Gastroesophageal sphincter (tissue), 3 donors: ENCODE results near the gene XNDC1N.
"Not testable (repeated sequence)": the region's sequence is repeated elsewhere in the genome, so short reads cannot be mapped to it uniquely, and the experiment has no call there.

Experiments
- CTCF ChIP-seq, 4 experiments: fragments of 200-600 bp in 2 of 4; fragments of 450-650 bp in 2 of 4; sonication (generic) in 1 of 4; IDR thresholded peaks; one replicate each; pipeline ENCODE4 v1.5.1; 2017 to 2019; ENCODE audit warnings: antibody characterized with exemption in 4 of 4, mild to moderate bottlenecking in 2 of 4, moderate library complexity in 2 of 4
- POLR2A ChIP-seq, 2 donors: fragments of 450-650 bp; IDR thresholded peaks; one replicate each; pipeline ENCODE4 v1.6.1; 2017; ENCODE audit warnings: antibody characterized with exemption in 2 of 2, mild to moderate bottlenecking in 2 of 2, moderate library complexity in 1 of 2
- POLR2AphosphoS5 ChIP-seq: sonication (generic); formaldehyde crosslinking; IDR thresholded peaks from one replicate; pipeline ENCODE4 v1.6.1; 2017; ENCODE audit warnings: antibody characterized with exemption

GRCh38 chr11:71889181-71889872 is 39.1 kb downstream of the XNDC1N start:
- not testable (repeated sequence) for TF ChIP-seq POLR2A (IDR thresholded peaks at IDR 0.05); CTCF (IDR thresholded peaks at IDR 0.05); POLR2AphosphoS5
